Thyroid gland (tissue), 4 donors: ENCODE measurements around the gene SZT2. TPM values are rescaled to one million over a fixed set of nuclear protein-coding genes. Genes with fewer than 3 reads are reported as not detected.
"Not testable (repeated sequence)": the region's sequence is repeated elsewhere in the genome, so short reads cannot be mapped to it uniquely, and the experiment has no call there.

Experiments
- DNase-seq, 2 donors: peaks; one replicate each; pipeline ENCODE4 v3.0.0-alpha.2; 2019
- H3K27ac ChIP-seq, 3 donors: fragments of 200-600 bp; sonication (generic); 1 replicate in 2 of 3; 2 replicates in 1 of 3; pipeline ENCODE4 v1.5.1; 2016 to 2019; ENCODE audit warnings: mild to moderate bottlenecking in 1 of 3, moderate library complexity in 1 of 3
- H3K27me3 ChIP-seq: fragments of 200-600 bp; sonication (generic); one replicate; pipeline ENCODE4 v1.5.1; 2019
- H3K36me3 ChIP-seq, 2 donors: fragments of 200-600 bp; sonication (generic); one replicate each; pipeline ENCODE4 v1.5.1; 2016 to 2019
- H3K4me1 ChIP-seq, 2 donors: fragments of 200-600 bp; sonication (generic); one replicate each; pipeline ENCODE4 v1.5.1; 2017 to 2019
- H3K4me3 ChIP-seq, 3 donors: fragments of 200-600 bp; sonication (generic); replicated peaks in 1 of 3; 1 replicate in 2 of 3; 2 replicates in 1 of 3; pipeline ENCODE4 v1.5.1; 2016; ENCODE audit warnings: mild to moderate bottlenecking in 1 of 3
- H3K9me3 ChIP-seq: fragments of 200-600 bp; sonication (generic); one replicate; pipeline ENCODE4 v1.5.1; 2017
- POLR2A ChIP-seq, 2 donors: fragments of 450-650 bp; IDR thresholded peaks; one replicate each; pipeline ENCODE4 v1.6.1; 2017; ENCODE audit warnings: antibody characterized with exemption in 2 of 2, mild to moderate bottlenecking in 2 of 2, moderate library complexity in 1 of 2
- WGBS, 2 donors: methylation state at CpG; one replicate each; pipeline ENCODE4 v1.1.5; 2017; 5-methylcytosine and 5-hydroxymethylcytosine counted together
- intact Hi-C: fragments of 100-400 bp; cut with DNase I; formaldehyde crosslinking; loops from one replicate; pipeline ENCODE4 v1.15.1; 2023
- total RNA-seq, 4 donors: library from RNA; depleted of rRNA; stranded (reverse); fragments of >200 nt; gene quantifications; one replicate each; pipeline ENCODE4 v1.2.3, GENCODE V29; 2016
- TF ChIP-seq, protein P1 (sequence below), 6 experiments: fragments of 200-600 bp in 3 of 6; fragments of 450-650 bp in 3 of 6; sonication (generic) in 3 of 6; IDR thresholded peaks; one replicate each; pipeline ENCODE4 v1.5.1; 2016 to 2019; ENCODE audit warnings: antibody characterized with exemption in 6 of 6, mild to moderate bottlenecking in 2 of 6, inconsistent platforms in 1 of 6, moderate library complexity in 1 of 6

Gene SZT2
- total RNA-seq, 4 donors from 2014 or later: 36.1 to 107 (median 58.2) TPM

DNA sequence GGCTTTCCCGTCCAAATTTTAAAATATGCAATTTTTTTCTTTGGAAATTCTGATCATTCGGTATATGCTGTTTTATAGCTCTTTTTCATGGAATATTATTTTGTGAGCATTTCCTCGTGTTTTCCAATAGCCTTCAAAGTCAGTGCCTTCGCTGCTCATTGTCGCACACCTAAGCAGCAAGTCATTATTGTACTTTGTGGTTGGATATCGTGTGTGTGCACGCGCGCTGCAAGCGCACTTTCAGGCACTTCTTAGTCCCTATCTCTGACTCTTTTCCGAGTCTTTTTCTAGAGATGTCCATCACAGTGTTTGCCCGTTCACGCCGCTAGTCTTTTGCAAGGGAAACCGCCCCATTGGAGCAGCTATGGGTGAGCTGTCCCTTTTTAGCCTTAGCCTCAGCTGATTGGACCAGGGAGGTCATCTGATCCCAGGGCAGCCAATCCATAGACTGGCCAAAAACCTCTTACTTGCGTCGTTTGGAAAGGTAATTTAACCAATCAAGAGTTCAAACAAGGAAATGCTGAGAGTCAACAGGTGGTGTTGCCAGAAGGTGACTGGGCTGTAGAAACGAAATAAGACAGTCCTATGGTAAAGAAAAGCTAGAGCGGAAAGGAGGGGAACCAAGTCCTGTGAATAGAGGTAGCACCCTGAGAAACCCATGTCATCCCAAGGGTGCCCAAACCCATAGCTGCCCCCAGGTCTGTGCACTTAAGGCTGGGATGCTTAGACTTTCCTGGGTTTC lies 64.7 kb downstream of the SZT2 start:
- H3K4me1 ChIP-seq: peaks cover 0 to 7% of the 10 kb centered on the region in 2 donors

DNA sequence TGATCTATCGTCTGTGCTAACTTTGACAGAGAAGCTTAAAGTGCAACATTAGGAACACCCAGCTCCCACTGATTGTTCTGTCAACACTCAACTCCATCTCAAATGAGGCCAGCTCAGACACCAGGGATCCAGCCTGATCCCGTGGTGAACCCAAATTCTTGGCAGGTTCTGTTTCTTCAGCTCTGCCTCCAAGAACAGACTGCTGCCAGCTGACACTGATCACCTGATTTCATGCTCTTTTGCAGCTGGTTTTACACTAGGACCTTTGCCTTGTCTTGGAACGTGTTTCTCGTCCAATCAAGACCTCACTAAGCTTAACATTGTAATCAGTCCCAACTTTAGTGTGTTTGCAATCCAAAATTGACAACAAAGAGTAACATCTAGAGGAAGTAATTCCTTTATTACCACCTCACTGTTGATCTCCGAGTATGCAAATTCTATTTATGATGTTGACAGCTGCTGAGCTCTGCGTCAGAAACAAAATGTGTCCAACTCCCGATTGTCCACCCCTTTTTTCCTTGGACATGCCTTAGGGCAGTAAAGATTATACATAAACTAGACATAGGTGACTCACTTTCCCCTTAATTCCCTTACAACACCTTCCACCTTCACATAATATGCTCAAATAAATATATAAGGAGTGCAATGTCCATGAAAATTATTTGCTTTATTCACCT lies 65.7 kb downstream of the SZT2 start:
- H3K27ac ChIP-seq: no peak overlapping the region
- TF ChIP-seq, protein P1, sequence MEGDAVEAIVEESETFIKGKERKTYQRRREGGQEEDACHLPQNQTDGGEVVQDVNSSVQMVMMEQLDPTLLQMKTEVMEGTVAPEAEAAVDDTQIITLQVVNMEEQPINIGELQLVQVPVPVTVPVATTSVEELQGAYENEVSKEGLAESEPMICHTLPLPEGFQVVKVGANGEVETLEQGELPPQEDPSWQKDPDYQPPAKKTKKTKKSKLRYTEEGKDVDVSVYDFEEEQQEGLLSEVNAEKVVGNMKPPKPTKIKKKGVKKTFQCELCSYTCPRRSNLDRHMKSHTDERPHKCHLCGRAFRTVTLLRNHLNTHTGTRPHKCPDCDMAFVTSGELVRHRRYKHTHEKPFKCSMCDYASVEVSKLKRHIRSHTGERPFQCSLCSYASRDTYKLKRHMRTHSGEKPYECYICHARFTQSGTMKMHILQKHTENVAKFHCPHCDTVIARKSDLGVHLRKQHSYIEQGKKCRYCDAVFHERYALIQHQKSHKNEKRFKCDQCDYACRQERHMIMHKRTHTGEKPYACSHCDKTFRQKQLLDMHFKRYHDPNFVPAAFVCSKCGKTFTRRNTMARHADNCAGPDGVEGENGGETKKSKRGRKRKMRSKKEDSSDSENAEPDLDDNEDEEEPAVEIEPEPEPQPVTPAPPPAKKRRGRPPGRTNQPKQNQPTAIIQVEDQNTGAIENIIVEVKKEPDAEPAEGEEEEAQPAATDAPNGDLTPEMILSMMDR (IDR thresholded peaks at IDR 0.05): no peak
- TF ChIP-seq POLR2A (IDR thresholded peaks at IDR 0.05): no peak

More for the DNA sequence above, 64.7 kb downstream of the SZT2 start:
- Histone ChIP-seq H3K4me3 (peak overlapping the region in 2 of 3 donors; percentile 42 to 65), H3K27me3 (no peaks in the 10 kb centered on the region), H3K9me3 (no peaks in the 10 kb centered on the region), H3K27ac (peak overlapping the region; percentile 90 to 97 (median 97)), H3K36me3 (peaks cover 18 to 20% of the 10 kb centered on the region in 2 donors)
- intact Hi-C loops: no loop called here
- WGBS, 2 donors: 11 to 12% methylated on average over 19 of the region's 19 CpGs
- peak; percentile 78 to 83 for DNase-seq
- TF ChIP-seq POLR2A (IDR thresholded peaks at IDR 0.05): peak in 1 of 2 donors; percentile 67
- TF ChIP-seq, protein P1 (IDR thresholded peaks at IDR 0.05): peak in 3 of 6 experiments; percentile 27 to 35 (median 34)

DNA sequence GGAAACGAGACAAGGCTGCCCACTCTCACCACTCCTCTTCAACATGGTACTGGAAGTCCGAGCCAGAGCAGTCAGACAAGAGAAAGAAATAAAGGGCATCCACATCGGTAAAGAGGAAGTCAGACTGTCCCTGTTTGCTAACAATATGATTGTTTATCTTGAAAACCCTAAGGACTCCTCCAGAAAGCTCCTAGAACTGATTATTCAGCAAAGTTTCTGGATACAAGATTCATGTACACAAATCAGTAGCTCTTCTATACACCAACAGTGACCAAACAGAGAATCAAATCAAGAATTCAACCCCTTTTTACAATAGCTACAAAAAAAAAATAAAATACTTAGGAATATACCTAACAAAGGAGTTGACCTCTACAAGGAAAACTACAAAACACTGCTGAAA lies 68.7 kb downstream of the SZT2 start:
- intact Hi-C loops, H3K27me3 ChIP-seq, H3K9me3 ChIP-seq, H3K27ac ChIP-seq, H3K4me1 ChIP-seq, DNase-seq, H3K4me3 ChIP-seq, H3K36me3 ChIP-seq: not testable (repeated sequence)
- 78 to 97% methylated on average over 3 of the region's 3 CpGs for WGBS, 2 donors

More for the DNA sequence above, 65.7 kb downstream of the SZT2 start:
- H3K9me3 ChIP-seq: no peaks in the 10 kb centered on the region
- H3K4me3 ChIP-seq: no peak overlapping the region
- no peak for DNase-seq
- peaks cover 0 to 7% of the 10 kb centered on the region in 2 donors for H3K4me1 ChIP-seq
- WGBS, 2 donors: 83 to 89% methylated on average over 7 of the region's 7 CpGs
- intact Hi-C loops: no loop called here
- peaks cover 9 to 19% of the 10 kb centered on the region in 2 donors for H3K36me3 ChIP-seq
- no peaks in the 10 kb centered on the region for H3K27me3 ChIP-seq

DNA sequence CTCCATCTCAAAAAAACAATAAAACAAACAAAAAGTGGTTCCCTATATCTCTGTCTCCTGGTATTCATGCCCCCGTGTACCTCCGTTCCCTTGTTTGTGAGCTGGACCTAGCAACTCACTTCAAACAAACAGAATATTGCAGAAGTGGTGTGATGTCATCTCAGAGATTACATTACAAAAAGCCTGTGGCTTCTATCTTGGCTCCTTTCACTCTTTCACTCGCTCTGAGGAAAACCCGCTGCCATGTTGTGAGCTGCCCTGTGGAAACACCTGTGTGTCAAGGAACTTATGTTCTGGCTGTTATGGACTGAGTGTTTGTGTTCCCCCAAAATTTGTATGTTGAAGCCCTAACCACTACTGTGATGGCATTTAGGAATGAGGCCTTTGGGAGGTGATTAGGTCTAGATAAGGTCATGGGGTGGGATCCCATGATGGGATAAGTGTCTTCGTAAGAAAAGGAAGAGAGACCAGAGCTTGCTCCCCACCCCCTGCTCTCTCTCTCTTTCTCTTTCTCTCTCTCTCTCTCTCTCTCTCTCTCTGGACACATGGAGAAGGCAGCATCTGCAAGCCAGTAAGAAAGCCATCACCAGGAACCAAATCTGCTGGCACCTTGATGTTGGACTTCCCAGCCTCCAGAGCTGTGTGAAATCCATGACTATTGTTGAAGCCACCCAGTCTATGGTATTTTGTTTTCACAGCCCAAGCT lies 71.4 kb downstream of the SZT2 start:
- 87 to 91% methylated on average over 5 of the region's 5 CpGs for whole genome bisulfite sequencing, 2 donors
- no peak for DNase-seq
- H3K4me1 ChIP-seq: no peaks in the 10 kb centered on the region

DNA sequence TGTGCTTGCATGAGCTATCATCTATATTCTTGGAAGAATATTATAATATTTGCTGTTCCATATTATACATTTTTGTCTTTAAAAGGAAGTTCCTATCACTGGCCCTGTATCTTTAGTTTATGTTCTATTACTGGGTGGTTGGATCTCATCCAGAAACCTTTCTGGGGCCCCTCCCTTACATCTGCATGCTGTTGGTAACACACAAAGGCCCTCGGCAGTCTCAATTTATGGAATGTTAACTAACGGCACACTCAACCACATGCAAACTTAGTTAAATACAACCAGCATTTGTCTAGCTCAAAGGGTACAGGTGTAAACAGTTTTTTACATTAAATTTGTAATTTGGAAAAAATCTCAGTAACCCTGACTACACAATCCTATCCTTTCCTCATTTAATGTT lies 73.8 kb downstream of the SZT2 start:
- no peak overlapping the region for H3K4me3 ChIP-seq
- no peaks in the 10 kb centered on the region for H3K27me3 ChIP-seq
- no peak for TF ChIP-seq POLR2A (IDR thresholded peaks at IDR 0.05)
- TF ChIP-seq, protein P1 (IDR thresholded peaks at IDR 0.05): no peak
- H3K36me3 ChIP-seq: no peaks in the 10 kb centered on the region
- H3K27ac ChIP-seq: no peak overlapping the region
- H3K4me1 ChIP-seq: no peaks in the 10 kb centered on the region
- no peak for DNase-seq
- intact Hi-C loops: no loop called here
- WGBS, 2 donors: 72 to 78% methylated on average over 2 of the region's 2 CpGs
- H3K9me3 ChIP-seq: no peaks in the 10 kb centered on the region

More for the DNA sequence above, 71.4 kb downstream of the SZT2 start:
- intact Hi-C loops: no loop called here
- Histone ChIP-seq H3K36me3 (no peaks in the 10 kb centered on the region), H3K9me3 (no peaks in the 10 kb centered on the region), H3K4me3 (no peak overlapping the region), H3K27me3 (no peaks in the 10 kb centered on the region), H3K27ac (no peak overlapping the region)
- TF ChIP-seq, protein P1 (IDR thresholded peaks at IDR 0.05): no peak
- TF ChIP-seq POLR2A (IDR thresholded peaks at IDR 0.05): no peak
